NCI-H2196 treated with DMSO at 0.1 percent for 48 hours (cell line): ENCODE results near the gene DNAH6.
"Not testable (repeated sequence)": the region's sequence is repeated elsewhere in the genome, so short reads cannot be mapped to it uniquely, and the experiment has no call there.

ENCODE experiments used
- DNase-seq: peaks from one replicate; lab custom pipeline; 2025; ENCODE audit not compliant: unreplicated experiment; lab: John Stamatoyannopoulos, UW

The DNAH6 gene

DNA sequence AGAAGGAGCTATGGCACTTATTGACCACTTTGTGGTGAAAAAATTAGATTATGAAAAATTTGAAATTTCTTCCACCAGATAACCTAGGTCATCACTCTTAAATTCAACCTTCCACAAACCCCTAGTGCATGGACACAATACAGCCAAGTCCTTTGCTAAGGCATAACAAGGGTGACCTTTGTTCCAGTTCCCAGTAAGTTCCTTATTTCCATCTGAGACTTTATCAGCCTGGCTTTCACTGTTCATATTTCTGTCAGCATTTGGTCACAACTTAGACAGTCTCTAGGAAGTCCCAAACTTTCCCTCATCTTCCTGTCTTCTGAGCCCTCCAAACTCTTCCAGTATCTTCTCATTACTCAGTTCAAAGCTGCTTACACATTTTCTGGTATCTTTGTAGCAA lies 232.0 kb downstream of the DNAH6 start:
- no peak for DNase-seq

DNA sequence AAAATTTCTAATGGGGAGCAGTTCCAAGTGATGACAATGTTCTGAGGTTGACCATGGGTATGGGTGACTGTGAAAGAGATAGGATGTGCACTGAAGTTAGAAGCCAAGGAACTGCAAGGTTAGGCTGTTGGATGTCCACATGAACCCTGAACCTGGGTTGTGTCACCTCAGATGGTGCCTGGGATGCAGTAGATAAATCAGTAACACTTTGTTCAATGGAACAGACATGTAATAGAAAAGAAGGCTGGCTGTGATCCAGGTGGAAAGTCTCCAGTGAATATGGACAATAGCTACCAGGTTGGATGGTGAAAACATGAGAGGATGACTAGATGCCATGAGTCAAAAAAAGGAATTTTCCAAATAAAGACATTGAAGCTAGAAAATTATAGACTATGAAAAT lies 233.1 kb downstream of the DNAH6 start:
- DNase-seq, result no peak

DNA sequence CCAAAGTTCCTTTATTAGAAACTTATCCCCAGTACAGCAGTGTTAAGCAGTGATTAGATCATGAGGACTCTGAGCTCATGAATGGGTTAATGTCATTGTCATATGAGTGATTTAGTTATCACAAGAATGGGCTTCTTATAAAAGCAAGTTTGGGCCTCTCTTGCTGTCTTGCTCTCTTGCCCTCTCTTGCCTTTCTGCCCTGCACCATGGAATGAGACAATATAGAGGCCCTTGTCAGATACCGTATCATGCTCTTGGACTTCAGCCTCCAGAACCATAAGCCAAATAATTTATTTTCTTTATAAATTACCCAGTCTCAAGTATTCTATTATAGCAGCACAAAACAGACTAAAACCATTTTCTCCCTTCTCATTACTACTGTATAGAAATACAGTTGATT lies 238.8 kb downstream of the DNAH6 start:
- no peak for DNase-seq

DNA sequence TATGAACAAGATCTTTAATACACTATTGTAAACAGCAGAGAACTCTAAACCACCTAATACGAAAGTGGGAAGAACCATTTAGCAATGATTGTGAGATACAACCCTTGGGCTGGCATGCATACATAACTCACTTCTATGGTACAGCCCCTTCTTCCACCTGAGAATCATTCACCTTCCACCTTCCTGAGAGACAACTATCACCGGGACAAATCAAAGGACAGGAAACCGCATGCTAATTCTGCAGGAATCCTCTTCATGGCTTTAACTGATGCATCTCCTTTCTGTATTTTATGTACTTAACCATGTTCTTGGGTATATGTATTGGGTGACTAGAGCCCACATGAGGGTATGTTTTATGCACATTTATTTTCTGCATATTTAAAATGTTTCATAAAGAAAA lies 241.3 kb downstream of the DNAH6 start:
- no peak for DNase-seq

DNA sequence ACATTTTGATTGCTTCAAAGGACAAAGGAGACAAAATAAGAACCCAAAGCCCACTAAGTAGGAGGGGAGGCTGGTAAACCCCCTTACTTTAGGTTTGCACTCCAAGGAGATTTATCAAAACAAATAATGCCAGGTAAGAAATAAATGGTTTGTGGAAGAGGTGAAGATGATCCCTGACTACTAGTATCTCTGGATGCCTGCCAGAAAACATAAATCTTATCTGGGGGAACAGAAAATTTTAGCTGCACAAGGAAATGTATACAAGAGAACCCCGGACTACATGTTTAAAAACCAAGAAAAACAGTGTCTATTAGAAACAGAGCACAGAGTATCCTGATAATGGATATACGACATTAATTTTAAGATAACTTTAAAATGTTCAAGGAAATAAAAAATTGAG lies 250.5 kb downstream of the DNAH6 start:
- DNase-seq, result no peak

DNA sequence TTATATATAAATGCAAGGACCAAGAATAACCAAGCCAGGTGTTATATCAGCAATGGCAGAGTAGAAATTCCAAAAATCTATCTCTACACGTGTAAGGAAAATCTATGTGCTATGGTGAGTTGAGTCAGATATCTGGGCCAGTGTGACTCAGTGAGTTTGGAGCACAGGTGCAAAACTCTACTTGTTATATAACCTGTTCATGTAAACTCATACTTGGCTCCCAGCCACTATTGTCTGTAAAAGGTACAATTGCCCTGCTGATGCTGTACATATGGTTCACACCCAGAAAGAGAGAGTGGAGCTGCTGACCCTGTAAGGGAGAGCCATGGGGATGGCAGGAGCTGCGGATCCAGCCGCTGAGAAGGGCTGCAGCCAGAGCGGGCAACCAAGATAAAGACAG lies 252.5 kb downstream of the DNAH6 start:
- DNase-seq, result no peak

DNA sequence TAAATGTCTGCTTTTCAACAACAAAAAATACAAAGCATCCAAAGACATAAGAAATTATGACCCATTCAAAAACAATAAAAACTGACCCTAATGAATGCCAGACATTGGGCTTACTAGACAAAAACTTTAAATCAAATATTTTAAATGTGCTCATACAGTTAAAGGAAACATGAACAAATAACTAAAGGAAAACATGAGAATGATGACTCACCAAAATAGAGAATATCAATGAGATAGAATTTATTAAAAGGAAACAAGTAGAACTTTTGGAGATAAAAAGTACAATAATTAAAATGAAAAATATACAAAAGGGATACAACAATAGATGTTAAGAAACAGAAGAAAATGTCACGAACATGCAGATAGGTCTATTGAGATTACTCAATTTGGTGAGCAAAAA lies 254.0 kb downstream of the DNAH6 start:
- no peak for DNase-seq

DNA sequence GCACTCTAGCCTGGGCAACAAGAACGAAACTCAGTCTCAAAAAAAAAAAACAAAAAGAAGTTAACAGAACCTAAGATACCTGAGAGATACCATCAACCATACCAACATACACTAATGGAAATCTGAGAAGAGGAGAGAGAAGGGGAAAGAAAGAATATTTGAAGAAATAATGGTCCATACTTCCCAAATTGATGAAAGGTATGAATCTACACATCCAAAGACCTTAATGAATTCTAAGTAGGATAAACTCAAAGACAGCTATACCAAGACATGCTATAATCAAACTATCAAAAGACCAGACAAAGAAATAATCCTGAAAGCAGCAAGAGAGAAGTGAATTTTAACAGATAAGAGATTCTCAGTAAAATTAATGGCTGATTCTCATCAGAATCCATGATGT lies 255.0 kb downstream of the DNAH6 start:
- no peak for DNase-seq

DNA sequence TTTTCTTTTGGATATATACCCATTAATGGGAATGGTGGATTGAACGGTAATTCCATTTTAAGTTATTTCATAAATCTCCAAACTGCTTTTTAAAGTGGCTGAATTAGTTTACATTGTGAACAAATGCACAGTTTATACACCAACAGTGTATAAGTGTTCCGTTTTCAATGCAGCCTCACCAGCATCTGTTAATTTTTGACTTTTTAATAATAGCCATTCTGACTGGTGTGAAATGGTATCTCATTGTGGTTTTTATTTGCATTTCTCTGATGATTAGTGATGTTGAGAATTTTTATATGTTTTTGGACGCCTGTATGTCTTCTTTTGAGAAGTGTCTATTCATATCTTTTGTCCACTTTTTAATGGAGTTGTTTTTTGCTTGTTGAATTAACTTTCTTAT lies 257.3 kb downstream of the DNAH6 start:
- DNase-seq, result not testable (repeated sequence)

DNA sequence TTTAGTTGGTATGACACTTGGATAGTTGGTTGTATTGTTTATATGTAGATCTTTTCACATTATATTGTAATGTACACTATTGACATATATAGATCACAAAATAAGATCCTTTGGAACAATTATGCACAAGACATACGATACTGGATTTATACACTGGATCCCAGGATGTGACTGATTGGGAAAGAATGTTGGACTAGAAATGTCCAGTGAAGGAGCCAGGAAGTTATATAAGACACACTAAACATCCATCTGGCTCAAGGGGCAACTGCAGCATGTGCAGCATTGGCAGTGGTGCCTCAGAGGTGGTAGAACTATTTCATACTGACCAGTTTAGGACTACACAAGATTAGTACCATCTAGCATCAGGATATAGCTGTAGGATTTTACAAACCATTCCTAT lies 259.7 kb downstream of the DNAH6 start:
- no peak for DNase-seq

DNA sequence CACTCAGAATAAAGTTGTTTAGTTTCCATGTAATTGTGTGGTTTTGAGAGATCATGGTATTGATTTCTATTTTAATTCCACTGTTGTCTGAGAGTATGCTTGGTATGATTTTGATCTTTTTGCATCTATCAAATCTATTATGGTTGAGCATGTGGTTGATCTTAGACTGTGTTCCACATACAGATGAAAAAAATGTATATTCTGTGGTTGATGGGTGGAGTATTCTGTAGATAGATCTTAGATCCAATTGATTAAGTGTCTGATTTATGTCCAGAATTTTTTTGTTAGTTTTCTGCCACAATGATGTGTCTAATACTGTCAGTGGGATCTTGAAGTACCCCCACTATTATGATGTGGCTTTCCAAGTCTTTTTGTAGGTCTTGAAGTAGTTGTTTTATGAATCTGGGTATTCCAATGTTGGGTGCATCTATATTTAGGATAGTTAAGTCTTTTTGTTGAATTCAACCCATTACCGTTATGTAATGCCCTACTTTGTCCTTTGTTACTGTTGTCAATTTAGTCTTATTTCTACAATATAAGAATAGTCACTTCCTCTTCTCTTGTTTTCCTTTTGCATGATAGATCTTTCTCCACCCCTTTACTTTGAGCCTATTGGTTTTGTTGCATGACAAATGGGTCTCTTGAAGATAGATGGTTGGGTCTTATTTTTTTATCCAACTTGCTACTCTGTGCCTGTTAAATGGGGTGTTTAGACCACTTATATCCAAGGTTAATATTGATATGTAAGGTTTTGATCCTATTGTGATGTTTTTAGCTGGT lies 262.8 kb downstream of the DNAH6 start:
- no peak for DNase-seq

DNA sequence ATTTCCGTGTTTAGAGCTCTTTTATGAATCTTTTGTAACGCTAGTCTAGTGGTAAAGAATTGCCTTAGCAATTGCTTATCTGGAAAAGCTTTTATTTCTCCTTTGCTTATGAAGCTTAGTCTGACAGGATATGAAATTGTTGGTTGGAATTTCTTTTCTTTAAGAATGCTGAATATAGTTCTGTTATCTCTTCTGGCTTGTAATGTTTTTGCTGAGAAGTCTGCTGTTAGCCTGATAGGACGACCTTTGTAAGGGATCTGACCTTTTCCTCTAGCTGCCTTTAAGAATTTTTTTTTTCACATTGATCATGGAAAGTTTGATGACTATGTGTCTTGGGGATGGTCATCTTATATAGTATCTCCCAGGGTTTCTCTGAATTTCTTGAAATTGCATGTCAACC lies 263.5 kb downstream of the DNAH6 start:
- no peak for DNase-seq

DNA sequence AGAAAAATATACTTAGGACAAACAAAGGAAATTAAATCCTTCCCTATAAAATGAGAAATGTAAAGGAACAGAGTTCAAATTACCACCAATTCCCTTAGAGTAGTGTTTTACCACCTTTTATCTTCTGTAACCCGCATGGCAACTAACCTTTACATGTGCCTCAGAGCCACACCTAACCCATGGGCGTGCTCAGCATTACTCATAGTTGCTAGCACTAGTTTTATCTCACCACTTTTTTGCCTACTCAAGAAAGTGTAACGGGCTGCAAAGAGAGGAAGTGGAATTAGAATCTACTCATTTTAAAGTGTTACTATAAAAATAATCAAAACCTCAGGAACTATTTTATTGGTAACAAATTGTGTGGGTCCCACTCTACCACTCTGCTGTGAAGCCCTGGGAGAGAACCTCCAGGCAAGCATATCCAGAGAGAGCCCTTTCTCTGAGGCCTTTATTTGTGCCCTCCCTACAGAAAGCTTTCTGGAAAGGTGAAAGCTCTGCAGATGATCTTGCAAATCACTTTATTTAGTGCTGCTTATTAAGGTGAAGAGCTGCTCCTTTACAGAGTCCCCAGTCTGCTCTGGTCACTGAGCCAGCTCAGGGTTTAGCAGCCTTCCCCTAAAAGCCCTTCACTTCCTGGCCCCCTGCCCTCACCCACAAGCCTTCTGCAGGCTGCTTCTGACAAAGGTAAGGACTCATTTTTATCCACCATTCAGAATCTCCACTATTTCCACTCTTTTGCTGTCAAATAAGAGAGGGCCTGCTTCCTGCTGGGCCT lies 265.8 kb downstream of the DNAH6 start:
- DNase-seq, result no peak

DNA sequence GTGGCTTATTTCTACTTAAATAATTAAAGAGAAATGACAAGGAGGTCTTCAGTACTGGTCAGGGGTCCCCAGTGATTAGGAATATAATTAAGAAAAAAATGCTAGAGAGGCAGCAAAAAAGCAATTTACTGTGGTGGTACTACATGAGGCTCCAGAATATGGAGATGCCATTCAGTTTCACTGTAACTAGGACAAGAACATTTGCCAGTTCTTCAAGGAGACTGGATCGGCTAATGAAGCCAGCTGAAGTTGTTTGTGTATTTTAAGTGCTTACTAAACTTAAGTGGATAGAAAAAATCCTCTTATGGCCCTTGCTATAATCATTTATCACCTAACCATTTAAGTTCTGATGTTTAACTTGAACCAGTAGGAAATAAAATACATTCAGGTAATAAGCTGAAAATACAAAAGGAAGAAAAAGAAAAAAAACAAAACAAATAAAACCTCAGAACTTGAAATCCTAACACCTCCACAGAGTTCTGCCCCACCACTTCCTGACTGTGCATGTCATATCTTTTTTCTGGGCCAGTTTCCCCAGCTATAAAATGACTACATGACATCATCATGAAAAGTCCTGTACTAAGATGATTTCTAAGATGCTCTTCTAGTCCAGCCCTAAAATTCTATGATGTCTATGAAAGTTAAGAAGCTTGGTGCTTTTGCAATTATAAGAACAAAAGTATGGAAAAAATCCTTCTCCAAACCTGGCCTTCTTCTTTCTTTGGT lies 266.6 kb downstream of the DNAH6 start:
- no peak for DNase-seq

DNA sequence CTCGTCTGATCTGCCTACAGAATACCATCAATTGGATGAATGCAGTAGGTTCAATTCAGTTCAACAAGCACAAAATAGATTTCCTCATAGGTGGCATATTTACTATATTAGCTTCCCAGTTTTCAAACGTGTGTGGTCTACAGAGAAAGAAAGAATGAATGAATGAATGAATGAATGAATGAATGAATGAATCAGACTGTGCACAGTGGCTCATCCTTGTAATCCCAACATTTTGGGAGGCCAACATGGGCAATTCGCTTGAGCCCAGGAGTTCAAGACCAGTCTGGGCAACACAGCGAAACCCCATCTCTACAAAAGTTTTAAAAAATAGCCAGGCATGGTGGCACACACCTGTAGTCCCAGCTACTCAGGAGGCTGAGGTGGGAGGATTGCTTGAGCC lies 269.7 kb downstream of the DNAH6 start:
- DNase-seq, result no peak

DNA sequence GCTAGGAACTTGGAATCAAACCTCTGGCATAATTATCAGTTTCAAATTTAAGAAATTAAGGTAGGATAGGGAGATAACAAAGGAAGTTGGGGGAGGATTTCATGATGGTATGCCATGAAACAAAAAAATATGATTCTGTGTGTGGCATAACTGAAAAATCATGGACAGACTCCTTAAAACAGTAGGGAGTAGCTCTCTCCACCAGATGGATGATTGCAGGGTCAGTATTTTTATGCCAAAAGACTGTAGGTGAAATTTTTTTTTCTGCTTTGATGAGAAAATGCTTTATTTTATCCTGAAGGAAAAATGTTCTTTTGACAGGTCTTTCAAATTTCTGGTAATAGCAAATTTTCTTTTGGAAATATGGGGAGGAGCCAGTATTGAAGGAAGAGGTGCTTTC lies 270.3 kb downstream of the DNAH6 start:
- no peak for DNase-seq

DNA sequence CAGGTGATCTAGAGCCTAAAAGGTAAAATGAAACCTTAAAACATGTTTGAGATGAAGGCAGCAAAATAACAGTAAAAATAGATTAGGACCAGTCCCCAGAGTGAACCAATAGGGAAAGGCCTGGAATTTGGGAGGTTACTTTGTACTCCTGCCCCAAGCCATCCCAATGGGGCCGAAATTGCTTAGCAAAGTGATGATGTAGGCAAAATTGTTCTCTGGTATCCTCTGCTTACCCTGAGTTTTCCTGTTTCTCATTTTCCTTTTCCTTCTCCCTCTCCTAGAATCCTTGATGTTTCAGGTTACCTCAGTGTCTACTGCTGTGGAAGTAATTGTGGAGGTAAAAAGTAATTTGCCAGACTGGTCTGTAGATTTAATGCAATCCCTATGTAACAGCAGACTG lies 271.7 kb downstream of the DNAH6 start:
- DNase-seq, result no peak

DNA sequence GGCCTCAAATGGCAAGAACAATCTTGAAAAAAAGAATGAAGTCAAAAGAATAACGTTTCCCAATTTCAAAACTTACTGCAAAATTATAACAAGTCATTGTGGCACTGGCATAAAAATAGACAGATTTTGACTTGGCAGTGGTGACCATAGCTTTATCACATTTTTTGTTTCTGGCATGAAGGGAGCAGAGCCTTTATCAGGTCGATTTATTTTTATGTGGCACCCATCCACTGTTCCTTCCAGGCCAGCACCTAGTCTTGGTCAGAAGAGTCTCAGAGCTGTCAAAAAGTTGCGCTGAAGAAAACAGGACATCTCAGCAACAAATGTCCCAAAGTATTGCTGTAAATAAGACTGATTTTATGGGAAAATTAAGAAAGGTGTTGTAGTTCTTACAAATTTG lies 272.2 kb downstream of the DNAH6 start:
- DNase-seq, result no peak

DNA sequence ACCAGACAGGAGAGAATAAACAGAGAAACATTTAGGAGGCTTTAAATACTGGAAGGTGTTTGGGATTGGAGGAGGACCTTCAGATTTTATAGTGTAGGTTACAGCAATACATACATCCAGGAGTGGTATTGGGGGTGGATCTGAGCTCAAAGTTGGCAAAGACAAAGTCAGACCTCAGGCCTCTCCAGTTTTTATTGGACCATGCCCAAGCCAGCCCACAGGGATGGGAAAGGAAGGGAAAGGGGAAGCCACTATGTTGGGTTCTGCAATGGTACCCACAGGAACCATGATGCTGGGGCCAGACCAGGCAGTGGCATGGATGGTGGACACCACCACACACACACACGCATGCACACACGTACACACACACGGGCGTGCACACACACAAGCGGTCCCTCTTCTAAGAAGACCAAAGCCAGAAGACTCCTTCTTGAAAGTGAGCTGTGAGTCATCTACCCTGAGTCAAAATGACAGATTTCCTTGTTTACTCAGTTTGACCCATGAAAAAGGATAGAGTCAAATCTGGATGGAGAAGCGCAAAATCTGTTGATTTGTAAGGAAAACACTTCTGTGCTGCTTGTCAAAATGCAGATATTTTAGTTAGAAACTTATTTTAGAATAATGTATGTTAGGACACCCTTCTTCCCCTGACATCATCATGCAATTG lies 276.7 kb downstream of the DNAH6 start:
- DNase-seq, result no peak

DNA sequence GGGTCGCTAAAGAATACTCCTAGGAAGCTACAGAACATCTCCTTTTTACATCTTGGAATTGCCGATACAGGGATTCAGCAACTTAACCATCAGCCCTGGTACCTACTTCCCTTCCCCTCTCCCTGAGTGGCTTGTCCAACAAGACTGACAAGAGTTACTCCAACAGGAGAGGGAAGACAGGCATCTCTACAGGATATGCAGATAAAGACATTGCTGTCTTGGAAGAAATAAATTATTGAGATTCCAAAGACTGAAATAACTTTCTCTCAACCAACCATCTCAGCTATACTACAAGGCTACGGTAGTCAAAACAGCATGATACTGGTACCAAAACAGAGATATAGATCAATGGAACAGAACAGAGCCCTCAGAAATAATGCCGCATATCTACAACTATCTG lies 277.3 kb downstream of the DNAH6 start:
- no peak for DNase-seq

DNA sequence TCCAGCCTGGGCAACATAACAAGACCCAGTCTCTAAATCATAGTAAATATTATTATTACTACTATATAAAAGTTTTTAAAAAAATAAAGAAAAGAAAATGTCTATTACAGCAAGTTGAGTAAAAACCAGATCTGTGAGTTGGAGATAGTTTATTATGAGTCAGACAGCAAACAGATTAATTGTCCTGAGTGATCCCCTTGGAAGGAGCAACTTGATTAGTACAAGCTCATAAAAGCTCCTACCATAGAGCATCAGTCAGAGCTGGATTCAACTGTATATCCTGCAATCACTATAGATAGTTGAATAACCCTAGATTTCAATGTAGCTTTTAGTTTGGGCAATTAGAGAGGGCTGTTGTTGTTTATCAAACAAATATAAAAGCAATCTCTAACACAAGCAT lies 280.5 kb downstream of the DNAH6 start:
- no peak for DNase-seq

DNA sequence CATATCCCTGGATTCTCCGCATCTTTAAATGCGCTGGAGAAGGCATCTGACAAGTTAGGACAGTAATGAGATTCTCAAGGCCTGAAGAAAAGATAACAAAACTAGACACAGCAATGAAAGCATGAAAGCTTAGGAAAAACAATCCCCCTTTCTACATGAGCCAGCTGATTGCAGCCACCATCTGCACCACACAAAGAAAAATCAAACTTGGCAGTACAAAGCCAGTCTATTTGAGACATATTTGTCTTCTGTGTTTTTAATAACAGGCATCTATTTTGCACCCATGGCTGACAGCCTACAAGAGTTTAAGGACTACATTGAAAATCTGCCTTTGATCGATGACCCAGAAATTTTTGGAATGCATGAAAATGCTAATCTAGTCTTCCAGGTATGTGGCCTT lies 281.0 kb downstream of the DNAH6 start:
- no peak for DNase-seq
